ENCODE results near the gene SLC38A2.

Gene SLC38A2

GRCh38 chr12:46396826-46397225 is 24.3 kb upstream of the SLC38A2 start:
- DNase-seq (ENCODE audit: low read depth): no peak
- no peak for TF ChIP-seq CTCF (IDR thresholded peaks at IDR 0.05; ENCODE audit: low read depth, low read length, missing control alignments)
- no peak overlapping the region for H3K4me3 ChIP-seq (ENCODE audit: low read depth, low read length)

- no peak for TF ChIP-seq CTCF (IDR thresholded peaks at IDR 0.05; ENCODE audit: low read depth, low read length, missing control alignments)
- H3K4me3 ChIP-seq (ENCODE audit: low read depth, low read length): no peak overlapping the region
- DNase-seq (ENCODE audit: low read depth): no peak
Observed at GRCh38 chr12:46395388-46395787, 22.8 kb upstream of the SLC38A2 start.

- no peak for DNase-seq (ENCODE audit: low read depth)
- no peak overlapping the region; the same call in 1 of the 2 replicates for H3K4me3 ChIP-seq (ENCODE audit: low read depth, low read length)
Observed at GRCh38 chr12:46391630-46392029, 19.1 kb upstream of the SLC38A2 start.

GRCh38 chr12:46390881-46391280 is 18.3 kb upstream of the SLC38A2 start:
- no peak for DNase-seq (ENCODE audit: low read depth)
- no peak for TF ChIP-seq CTCF (IDR thresholded peaks at IDR 0.05; ENCODE audit: low read depth, low read length, missing control alignments)
- peak overlapping the region; percentile 23; the same call in 1 of the 2 replicates for H3K4me3 ChIP-seq (ENCODE audit: low read depth, low read length)

More at GRCh38 chr12:46391630-46392029, 19.1 kb upstream of the SLC38A2 start:
- no peak for TF ChIP-seq CTCF (IDR thresholded peaks at IDR 0.05; ENCODE audit: low read depth, low read length, missing control alignments)

GRCh38 chr12:46390304-46390703 is 17.7 kb upstream of the SLC38A2 start:
- no peak for TF ChIP-seq CTCF (IDR thresholded peaks at IDR 0.05; ENCODE audit: low read depth, low read length, missing control alignments)
- peak overlapping the region; percentile 23; the same call in 1 of the 2 replicates for H3K4me3 ChIP-seq (ENCODE audit: low read depth, low read length)
- no peak for DNase-seq (ENCODE audit: low read depth)

- TF ChIP-seq CTCF (IDR thresholded peaks at IDR 0.05; ENCODE audit: low read depth, low read length, missing control alignments): no peak
- no peak for DNase-seq (ENCODE audit: low read depth)
- H3K4me3 ChIP-seq (ENCODE audit: low read depth, low read length): peak overlapping the region; percentile 2
Observed at GRCh38 chr12:46389031-46389616, 16.6 kb upstream of the SLC38A2 start.

GRCh38 chr12:46388427-46389021 is 16.0 kb upstream of the SLC38A2 start:
- TF ChIP-seq CTCF (IDR thresholded peaks at IDR 0.05; ENCODE audit: low read depth, low read length, missing control alignments): no peak
- peak; percentile 83 for DNase-seq (ENCODE audit: low read depth)
- H3K4me3 ChIP-seq (ENCODE audit: low read depth, low read length): peak overlapping the region; percentile 2; the same call in 1 of the 2 replicates

Measured in GM12864 (cell line).